ENCODE measurements around the gene SPRED2. TPM values are rescaled to one million over a fixed set of nuclear protein-coding genes. Genes with fewer than 3 reads are reported as not detected.

The SPRED2 gene
- total and polyA plus RNA-seq, 8 donors: 6.2 to 20.0 (median 15.2) TPM

DNA sequence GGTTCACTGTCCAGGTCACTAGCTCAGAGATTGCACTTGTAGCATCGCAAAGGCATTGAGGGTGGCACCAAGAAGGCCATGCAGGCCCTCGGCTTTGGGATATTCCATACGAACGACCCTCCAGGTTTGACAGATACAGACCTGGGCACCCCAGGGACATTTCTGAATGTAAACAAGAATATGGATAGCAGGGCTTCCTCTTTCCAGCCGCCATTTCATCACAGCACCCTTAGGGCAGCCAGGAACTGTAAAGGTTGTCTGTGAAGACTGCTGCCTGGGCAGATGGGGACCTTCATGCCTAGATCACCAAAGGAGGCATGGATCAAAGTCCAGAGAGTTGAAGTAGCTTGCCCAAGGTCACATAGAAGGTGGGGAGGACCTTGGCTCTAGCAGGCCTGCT is 134.3 kb downstream of the SPRED2 start:
- DNase-seq: no peak
- H3K27me3 ChIP-seq: no peaks in the 10 kb centered on the region
- TF ChIP-seq, protein P1, sequence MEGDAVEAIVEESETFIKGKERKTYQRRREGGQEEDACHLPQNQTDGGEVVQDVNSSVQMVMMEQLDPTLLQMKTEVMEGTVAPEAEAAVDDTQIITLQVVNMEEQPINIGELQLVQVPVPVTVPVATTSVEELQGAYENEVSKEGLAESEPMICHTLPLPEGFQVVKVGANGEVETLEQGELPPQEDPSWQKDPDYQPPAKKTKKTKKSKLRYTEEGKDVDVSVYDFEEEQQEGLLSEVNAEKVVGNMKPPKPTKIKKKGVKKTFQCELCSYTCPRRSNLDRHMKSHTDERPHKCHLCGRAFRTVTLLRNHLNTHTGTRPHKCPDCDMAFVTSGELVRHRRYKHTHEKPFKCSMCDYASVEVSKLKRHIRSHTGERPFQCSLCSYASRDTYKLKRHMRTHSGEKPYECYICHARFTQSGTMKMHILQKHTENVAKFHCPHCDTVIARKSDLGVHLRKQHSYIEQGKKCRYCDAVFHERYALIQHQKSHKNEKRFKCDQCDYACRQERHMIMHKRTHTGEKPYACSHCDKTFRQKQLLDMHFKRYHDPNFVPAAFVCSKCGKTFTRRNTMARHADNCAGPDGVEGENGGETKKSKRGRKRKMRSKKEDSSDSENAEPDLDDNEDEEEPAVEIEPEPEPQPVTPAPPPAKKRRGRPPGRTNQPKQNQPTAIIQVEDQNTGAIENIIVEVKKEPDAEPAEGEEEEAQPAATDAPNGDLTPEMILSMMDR (IDR thresholded peaks at IDR 0.05): no peak
- H3K4me1 ChIP-seq: no peaks in the 10 kb centered on the region
- no peaks in the 10 kb centered on the region for H3K9me3 ChIP-seq
- WGBS, 2 donors: 75 to 88% methylated on average over 5 of the region's 5 CpGs
- intact Hi-C loops (cut with DNase I): no loop called here
- ATAC-seq: no peak
- FAIRE-seq: no peak
- H3K27ac ChIP-seq: no peak overlapping the region
- no peaks in the 10 kb centered on the region for H3K36me3 ChIP-seq
- no peak overlapping the region for H3K4me3 ChIP-seq

DNA sequence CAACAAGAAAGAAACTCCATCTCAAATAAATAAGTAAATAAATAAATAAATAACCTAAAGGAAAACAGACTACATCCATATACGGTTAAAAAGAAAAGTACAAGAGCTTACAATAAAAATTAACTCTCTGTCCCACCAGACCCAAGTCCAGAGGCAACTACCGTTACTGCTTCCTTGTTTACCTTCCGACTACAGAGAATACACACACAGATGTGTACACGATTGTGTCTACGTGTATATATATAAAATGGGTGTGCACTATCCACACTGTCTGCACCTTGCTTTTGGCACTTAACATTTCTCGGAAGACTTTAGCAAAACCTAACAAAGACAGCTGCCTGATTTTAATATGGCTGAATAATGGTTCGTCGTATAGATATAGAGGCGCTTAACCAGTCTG is 134.9 kb downstream of the SPRED2 start:
- H3K27me3 ChIP-seq: no peaks in the 10 kb centered on the region
- no peaks in the 10 kb centered on the region for H3K4me1 ChIP-seq
- H3K9me3 ChIP-seq: no peaks in the 10 kb centered on the region
- FAIRE-seq (no peak), DNase-seq (no peak), ATAC-seq (no peak)
- intact Hi-C loops (cut with DNase I): no loop called here
- TF ChIP-seq, protein P1 (IDR thresholded peaks at IDR 0.05): no peak
- no peaks in the 10 kb centered on the region for H3K36me3 ChIP-seq
- H3K27ac ChIP-seq: no peak overlapping the region
- no peak overlapping the region for H3K4me3 ChIP-seq
- WGBS, 2 donors: 84 to 92% methylated on average over 9 of the region's 9 CpGs

GRCh38 chr2:65296971-65297370 is 135.4 kb downstream of the SPRED2 start:
- Histone ChIP-seq H3K36me3 (no peaks in the 10 kb centered on the region), H3K4me3 (no peak overlapping the region), H3K27me3 (no peaks in the 10 kb centered on the region), H3K4me1 (no peaks in the 10 kb centered on the region), H3K9me3 (no peaks in the 10 kb centered on the region), H3K27ac (no peak overlapping the region)
- TF ChIP-seq, protein P1 (IDR thresholded peaks at IDR 0.05): no peak
- ATAC-seq: no peak
- 89 to 90% methylated on average over 7 of the region's 7 CpGs for WGBS, 2 donors
- no peak for DNase-seq
- FAIRE-seq: no peak
- intact Hi-C loops (cut with DNase I): no loop called here

DNA sequence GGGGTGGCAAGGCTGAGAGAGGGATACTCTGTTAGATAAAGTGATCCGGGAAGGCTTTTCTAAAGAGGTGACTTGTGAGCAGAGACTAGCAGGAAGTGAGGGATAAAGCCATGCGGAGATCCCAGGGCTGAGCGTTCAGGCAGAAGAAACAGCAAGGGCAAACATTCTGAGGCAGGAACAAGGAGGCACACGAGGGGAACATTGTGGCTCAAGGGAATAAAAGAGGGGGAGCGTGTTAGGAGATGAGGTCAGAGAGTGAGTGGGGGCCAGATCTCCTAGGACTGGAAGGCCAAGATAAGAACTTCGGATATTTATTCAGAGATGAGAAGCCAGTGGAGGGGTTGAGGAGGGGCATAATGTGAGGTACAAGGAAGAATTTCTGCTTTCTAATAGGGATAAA is 137.7 kb downstream of the SPRED2 start:
- FAIRE-seq (no peak), DNase-seq (no peak), ATAC-seq (peak in 2 of 4 donors; percentile 60 to 76)
- no peaks in the 10 kb centered on the region for H3K36me3 ChIP-seq
- intact Hi-C loops (cut with DNase I): no loop called here
- TF ChIP-seq, protein P1 (IDR thresholded peaks at IDR 0.05): no peak
- WGBS, 2 donors: 52 to 57% methylated on average over 6 of the region's 6 CpGs
- no peaks in the 10 kb centered on the region for H3K9me3 ChIP-seq
- no peak overlapping the region for H3K27ac ChIP-seq
- no peaks in the 10 kb centered on the region for H3K27me3 ChIP-seq
- H3K4me1 ChIP-seq: no peaks in the 10 kb centered on the region
- no peak overlapping the region for H3K4me3 ChIP-seq

DNA sequence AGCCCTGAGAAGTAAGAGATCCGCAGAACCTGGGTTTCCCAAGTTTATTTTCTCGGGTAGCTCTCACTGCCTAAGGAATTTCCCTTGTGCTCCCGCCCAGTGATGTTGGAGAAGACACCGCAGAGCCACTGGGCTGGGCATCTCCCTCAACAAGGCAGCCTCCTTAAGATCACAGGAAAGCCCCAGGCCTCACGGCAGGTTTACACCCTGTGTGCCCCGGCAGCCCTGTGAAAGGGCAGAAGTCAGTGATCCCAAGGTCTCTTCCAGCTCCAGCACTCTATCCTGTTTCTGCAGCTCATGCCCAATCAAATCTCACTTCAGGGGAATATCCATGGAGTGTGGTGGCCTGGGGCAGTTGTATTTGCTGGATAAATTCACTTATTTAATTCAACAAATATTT is 138.3 kb downstream of the SPRED2 start:
- FAIRE-seq: no peak
- no peak for ATAC-seq
- H3K4me3 ChIP-seq: no peak overlapping the region

More for the DNA sequence above, 138.3 kb downstream of the SPRED2 start:
- intact Hi-C loops (cut with DNase I): no loop called here
- no peaks in the 10 kb centered on the region for H3K36me3 ChIP-seq
- DNase-seq: no peak
- WGBS, 2 donors: 59 to 65% methylated on average over 6 of the region's 6 CpGs
- H3K9me3 ChIP-seq: no peaks in the 10 kb centered on the region
- H3K27me3 ChIP-seq: no peaks in the 10 kb centered on the region
- no peaks in the 10 kb centered on the region for H3K4me1 ChIP-seq
- TF ChIP-seq, protein P1 (IDR thresholded peaks at IDR 0.05): no peak
- no peak overlapping the region for H3K27ac ChIP-seq

Data from pancreas (tissue), 10 donors.